HCEC 1CT (cell line): ENCODE measurements around the gene BORA.
"Not testable (repeated sequence)": the region's sequence is repeated elsewhere in the genome, so short reads cannot be mapped to it uniquely, and the experiment has no call there.

Experiments
- DNase-seq: peaks from one replicate; pipeline ENCODE4 v3.0.0-alpha.2; 2017

Gene BORA

GRCh38 chr13:72727417-72728289 is at the start of gene BORA, which contains the start of gene MZT1:
BORA (plus strand) TSS chr13:72727923; CDS start chr13:72728941, 1,018 bp downstream.
MZT1 (minus strand) TSS chr13:72727629; CDS start chr13:72727602, 27 bp downstream.
- peak; percentile 97 for DNase-seq

- no peak for DNase-seq
These were observed 49.4 kb upstream of the BORA start for GRCh38 chr13:72678312-72678711.

- DNase-seq: no peak
These were observed 47.4 kb upstream of the BORA start for GRCh38 chr13:72680353-72680752.

- DNase-seq: no peak
These were observed 41.0 kb upstream of the BORA start for GRCh38 chr13:72686766-72687165.

GRCh38 chr13:72689181-72689696 is 38.5 kb upstream of the BORA start:
- DNase-seq: no peak

GRCh38 chr13:72692884-72693514 is 34.7 kb upstream of the BORA start:
- DNase-seq: no peak

- DNase-seq: no peak
These were observed 33.9 kb upstream of the BORA start for GRCh38 chr13:72693832-72694231.

GRCh38 chr13:72694314-72694713 is 33.4 kb upstream of the BORA start:
- DNase-seq: no peak

- no peak for DNase-seq
These were observed 31.1 kb upstream of the BORA start for GRCh38 chr13:72696579-72696978.

GRCh38 chr13:72698164-72698563 is 29.6 kb upstream of the BORA start:
- DNase-seq: no peak

- DNase-seq: no peak
These were observed 27.2 kb upstream of the BORA start for GRCh38 chr13:72700509-72700908.

GRCh38 chr13:72716776-72717175 is 10.9 kb upstream of the BORA start:
- no peak for DNase-seq

GRCh38 chr13:72726185-72726584 is 1.5 kb upstream of the BORA start:
- DNase-seq: not testable (repeated sequence)

- DNase-seq: peak; percentile 13
These were observed 852 bp upstream of the BORA start for GRCh38 chr13:72726726-72727416.

- DNase-seq: no peak
These were observed 525 bp downstream of the BORA start for GRCh38 chr13:72728290-72728605.

GRCh38 chr13:72737033-72737432 is 9.3 kb downstream of the BORA start:
- no peak for DNase-seq

- DNase-seq: no peak
These were observed 12.3 kb downstream of the BORA start for GRCh38 chr13:72740015-72740414.

GRCh38 chr13:72745260-72745659 is 17.5 kb downstream of the BORA start:
- no peak for DNase-seq

- DNase-seq: no peak
These were observed 23.5 kb downstream of the BORA start for GRCh38 chr13:72751220-72751619.

- DNase-seq: no peak
These were observed 26.4 kb downstream of the BORA start for GRCh38 chr13:72754111-72754510.

- DNase-seq: no peak
These were observed 30.2 kb downstream of the BORA start for GRCh38 chr13:72757792-72758535.

GRCh38 chr13:72760189-72760588 is 32.5 kb downstream of the BORA start:
- DNase-seq: no peak

GRCh38 chr13:72763411-72763810 is 35.7 kb downstream of the BORA start:
- DNase-seq: no peak
